ENCODE measurements around the gene NT5C2.

The NT5C2 gene

DNA sequence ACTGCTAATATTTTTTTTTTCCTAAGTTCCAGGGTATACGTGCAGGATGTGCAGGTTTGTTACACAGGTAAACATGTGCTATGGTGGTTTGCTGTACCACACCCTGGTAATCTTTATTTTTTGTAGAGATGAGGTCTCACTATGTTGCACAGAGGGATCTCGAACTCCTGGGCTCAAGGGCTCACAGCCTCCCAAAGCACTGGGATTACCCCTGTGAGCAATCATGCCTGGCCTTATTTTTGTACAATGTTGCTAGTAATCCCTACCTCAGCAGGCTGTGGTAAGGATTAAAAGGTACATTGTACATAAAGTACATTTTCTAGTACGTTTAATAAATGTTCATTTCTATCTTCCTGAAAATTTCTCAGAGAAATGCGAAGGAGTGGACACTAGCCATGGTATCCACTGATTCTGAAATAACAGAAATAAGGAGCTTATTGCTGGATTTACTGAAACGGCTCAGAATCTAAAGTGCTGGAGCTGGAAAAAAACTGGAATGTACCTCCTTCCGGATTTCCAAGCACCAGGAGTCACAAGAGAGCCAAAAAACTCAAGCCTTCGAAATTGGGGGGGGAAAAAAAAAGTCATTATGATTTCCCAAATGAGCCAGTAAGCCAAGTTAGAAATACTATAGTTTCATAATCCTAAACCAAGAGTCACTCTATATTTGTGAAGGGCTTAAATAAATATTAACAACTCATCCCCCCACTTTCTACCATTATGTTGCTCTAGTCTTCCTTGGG, 69.6 kb downstream of the NT5C2 start:
- DNase-seq (ENCODE audit: low read depth): no peak

DNA sequence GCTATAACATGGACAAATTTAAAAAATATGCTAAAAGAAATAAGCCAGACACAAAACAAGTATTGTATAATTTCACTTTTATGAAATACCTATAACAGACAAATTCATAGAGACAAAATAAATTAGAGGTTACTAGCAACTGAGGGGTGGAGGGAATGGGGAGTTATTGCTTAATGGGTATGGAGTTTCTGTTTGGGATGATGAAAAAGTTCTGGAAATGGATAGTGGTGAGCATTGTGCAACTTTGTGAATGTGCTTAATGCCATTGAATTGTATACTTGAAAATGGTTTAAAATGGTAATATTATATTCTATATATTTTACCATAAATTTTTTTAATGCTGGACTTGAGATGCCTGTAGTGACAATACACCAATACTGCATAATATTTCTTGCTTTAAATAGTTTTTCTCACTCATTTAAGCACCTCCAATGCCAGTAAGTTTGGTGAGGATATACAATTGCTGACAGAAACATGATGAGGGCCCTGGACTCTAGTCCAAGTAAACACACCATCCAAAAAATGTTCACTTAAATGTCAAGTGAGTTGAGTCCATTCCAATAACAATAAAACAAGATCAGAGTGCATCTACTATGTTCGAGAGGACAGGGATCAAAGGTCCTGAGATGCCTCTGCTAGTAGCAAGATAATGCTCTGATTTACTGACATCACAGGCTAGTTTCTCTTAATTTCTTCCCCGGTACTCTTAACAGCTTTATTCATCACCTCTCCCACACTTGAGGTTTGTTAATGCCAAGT, 71.9 kb downstream of the NT5C2 start:
- DNase-seq (ENCODE audit: low read depth): no peak

DNA sequence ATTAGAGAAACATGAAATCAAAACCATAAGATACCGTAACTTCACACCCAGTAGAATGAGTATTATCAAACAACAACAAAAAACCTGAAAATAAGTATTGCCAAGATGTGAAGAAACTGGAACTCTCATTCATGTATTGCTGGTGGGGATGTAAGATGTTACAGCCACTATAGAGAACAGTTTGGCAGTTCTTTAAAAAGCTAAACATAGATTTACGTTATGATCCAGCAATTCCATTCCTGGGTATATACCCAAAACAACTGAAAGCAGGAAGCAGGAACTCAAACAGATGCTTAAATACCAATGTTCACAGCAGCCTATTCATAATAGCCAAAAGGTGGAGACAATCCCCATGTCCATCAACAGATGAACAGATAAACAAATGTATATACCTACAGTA, 72.5 kb downstream of the NT5C2 start:
- no peak for DNase-seq (ENCODE audit: low read depth)

DNA sequence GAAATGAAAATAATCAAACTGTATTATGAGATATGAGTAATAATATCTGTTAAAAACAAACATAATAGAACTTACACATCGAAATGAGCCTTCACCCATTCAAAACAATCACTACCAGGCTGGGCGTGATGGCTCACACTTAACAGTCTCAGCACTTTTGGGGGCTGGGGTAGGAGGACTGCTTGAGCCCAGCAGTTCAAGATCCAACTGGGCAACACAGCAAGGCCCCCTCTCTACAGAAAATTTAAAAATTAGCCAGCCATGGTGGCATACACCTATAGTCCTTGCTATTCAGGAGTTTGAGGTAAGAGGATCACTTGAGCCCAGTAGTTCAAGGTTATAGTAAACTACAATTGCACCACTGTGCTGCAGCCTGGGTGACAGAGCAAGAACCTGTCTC, 75.8 kb downstream of the NT5C2 start:
- no peak for DNase-seq (ENCODE audit: low read depth)

DNA sequence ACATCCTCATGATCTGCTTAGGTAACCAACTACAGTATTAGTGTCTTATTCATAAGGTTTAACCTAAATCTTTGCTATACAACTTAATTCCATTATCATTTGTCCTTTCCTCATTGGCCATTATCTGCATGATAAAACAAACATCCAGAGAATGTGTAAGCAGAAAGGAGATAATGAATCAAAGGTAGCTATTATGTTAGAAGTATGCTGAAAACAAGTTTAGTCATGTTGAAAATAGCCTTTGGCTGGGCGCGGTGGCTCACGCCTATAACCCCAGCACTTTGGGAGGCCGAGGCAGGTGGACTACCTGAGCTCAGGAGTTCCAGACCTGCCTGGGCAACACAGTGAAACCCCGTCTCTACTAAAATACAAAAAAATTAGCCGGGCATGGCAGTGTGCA, 78.2 kb downstream of the NT5C2 start:
- no peak for DNase-seq (ENCODE audit: low read depth)

DNA sequence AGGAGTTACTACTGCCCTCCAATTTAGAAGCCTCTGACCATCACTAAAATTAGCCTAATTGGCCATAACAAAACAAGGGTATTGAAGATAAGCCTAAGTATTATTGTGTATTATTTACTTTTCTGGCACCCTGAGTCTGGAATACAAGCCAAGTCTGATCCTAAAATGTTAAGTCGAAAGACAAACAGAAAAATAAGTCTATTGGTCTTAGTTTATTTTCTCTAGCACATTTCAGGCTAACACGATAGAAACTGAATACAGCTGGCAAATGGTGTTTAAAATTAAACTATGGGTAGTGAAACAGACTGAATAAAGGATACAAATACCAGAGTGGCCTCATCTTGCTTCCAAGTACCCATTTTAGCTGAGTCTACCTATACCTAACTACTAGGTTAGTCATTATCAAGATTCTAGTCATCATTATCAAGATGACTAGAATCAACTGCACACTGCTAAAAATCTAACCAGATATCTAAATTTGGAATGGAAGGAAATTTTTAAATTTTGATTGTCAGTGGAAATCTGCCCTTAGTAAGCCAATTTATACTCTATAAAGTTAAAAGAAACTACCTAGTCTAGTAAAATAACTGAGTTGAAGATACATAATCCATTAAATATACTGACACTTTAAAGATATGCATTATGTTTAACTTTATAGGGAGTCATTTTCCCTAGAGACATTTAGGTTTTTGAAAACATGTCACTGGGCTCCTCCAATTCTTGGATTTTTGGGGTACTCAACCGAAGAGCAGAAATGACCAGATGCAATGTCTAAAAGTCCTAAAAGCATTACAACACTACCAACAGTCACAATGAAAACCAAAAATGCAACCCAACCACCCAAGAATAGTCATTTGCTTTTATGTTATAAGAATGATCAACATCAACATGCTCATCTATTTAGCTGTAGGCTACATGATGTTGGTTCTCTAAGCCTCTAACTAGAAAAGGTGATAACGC, 80.9 kb downstream of the NT5C2 start:
- no peak for DNase-seq (ENCODE audit: low read depth)

DNA sequence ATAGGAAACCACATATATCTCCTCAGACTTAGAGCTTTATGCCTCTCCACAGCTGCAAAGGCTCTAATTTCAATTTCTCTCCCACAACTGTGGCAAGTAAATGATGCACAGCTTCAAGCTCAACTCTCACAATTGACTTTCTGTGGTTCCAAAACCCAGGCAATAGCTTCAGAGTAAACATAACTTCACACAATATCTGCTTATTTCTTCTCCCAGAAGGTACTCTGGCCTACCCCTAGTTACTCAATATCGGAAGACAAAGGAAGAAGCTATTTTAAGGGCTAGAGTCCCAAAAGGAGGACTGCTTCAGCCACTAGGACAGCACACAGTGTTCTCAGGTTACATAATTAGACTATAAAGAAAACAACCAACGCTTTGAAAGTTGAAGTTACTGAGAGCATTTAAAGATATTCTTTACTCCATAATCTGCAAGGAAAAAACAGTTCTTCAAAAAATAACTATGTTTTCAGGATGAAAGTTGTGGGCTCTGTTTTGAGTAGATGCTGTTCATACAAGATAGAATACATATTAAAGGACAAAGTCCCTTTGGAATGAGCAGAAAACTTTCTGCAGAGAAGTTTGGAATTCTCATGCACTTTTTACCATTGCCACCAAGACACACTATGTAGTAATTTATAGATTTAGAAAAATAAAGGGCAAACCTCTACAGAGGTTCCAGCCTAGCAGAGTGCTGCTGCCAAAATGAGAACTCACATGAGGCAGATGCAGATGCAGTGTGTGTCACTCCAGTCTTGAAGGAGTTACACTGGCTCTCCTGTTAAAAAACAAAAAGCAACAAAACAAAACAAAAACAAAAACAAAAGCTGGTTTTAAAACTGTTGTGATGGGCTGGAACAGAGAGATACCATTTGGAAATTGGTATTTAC, 81.8 kb downstream of the NT5C2 start:
- no peak for DNase-seq (ENCODE audit: low read depth)

DNA sequence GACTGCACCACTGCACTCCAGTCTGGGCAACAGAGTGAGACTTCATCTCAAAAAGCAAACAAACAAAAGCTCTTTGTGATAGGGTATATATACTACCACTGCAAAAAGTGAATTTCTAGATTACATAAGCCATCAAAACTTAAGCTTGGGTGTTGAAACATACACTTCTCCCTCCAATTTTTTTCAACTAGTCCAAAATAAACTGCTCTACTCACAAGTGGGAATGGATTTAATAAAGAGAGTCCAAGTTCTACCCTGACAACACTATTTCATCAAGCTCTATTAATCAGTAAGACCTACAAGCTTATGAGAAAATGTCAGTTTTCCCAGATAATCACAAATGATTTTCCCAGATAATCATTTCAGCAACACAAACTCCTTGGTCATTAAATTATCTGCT, 82.7 kb downstream of the NT5C2 start:
- DNase-seq (ENCODE audit: low read depth): no peak

DNA sequence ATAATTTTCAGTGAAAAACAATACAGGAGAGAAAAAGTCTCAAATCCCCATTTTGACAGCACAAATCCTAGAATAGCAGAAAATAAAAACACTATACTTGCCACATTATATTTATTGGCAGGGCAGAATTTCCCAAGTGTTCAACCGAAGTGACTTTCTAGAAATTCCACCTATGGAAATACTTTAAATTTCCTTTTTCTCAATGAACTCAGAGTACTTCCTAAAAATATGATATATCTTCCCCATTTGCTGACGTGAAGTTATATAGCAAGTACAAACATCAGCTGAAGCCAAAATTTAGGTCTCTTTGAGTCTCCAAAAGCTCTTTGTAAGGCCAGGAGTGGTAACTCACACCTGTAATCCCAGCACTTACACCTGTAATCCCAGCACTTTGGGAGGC, 83.3 kb downstream of the NT5C2 start:
- no peak for DNase-seq (ENCODE audit: low read depth)

DNA sequence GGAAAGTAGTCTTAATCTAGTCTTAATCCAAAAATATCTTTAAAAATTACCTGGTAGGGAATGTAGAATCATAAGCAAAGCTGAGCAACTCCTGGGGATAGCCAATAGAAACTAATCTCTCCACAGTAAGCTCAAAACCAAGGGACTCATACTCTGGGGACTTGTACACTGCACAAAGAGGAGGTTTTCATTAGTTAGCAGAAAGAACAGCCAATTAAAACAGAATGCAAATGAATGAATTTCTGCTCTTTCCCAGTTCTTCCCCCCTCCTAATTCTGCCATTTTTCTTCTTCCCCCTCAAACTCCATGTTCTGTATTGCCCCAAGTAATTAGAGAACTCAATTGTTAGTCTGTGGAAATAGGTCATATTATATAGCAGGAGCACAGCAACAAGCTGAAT, 86.5 kb downstream of the NT5C2 start:
- DNase-seq (ENCODE audit: low read depth): no peak

DNA sequence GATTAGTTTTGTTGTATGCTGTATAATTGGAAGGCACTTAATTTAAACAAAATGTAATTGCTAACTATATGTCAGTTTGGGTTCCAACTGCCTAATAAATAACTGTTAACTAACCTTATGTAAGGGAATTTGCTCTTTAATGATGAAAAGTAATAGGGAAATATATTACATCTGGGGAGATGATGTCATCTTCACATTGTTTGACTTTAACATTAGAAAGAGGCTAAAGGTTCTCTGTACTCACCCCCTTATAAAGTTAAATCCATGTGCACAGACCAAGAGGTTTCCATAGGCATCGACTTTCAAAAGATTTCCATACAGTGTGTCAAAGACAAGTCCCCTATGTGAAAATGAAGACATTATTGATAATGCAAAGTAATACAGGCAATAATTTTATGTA, 87.6 kb downstream of the NT5C2 start:
- no peak for DNase-seq (ENCODE audit: low read depth)

DNA sequence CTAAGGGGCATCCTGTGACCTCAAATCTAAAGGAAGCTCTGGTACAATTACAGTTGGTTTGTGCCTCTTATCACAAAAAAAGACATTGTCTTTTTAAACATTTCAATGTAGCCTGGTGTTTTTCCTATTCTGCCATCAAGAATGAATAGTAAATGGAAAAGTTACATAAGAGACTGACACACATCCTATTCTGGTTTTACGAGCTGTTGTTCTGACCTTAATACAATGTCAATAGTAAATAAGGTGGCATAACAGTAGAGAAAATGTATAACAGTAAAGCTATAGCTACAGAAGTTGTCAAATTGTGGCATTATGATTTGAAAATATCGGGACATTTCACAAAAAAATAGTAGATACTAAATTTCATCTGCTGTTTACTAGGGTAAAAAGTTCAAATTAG, 88.4 kb downstream of the NT5C2 start:
- no peak for DNase-seq (ENCODE audit: low read depth)

DNA sequence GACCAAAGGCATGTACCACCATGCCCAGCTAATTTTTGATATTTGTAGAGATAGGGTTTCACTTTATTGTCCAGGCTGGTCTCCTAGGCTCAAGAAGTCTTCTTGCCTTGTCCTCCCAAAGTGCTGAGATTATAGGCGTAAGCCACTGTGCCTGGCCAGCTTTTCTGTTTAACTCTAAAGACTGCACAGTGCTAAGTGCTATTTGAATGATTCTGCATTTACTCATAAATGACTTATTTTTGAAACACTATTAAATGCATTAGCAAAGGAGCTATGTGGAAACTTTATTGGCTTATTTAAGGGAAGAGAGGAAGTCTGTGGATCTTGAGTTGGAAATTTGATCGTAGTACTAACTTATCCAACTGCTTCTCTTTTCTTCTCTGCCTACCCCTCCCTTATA, 89.1 kb downstream of the NT5C2 start:
- no peak for DNase-seq (ENCODE audit: low read depth)

DNA sequence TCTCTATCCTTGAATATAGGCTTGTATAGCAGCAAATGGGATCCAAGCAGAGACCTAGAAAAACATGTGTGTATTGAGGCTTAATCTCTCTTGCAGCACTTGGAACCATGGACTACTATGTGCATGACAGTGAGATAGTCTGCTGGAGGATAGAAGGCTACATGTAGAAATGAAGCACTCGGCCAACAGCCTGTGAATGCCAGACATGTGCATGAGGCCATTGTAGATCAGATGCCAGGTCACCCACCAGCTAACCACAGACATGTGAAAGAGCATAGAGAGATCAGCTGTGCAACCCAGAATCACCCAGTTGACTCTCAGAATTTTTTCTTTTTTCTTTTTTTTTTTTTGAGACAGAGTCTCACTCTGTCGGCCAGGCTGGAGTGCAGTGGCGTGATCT, 90.9 kb downstream of the NT5C2 start:
- DNase-seq (ENCODE audit: low read depth): no peak

DNA sequence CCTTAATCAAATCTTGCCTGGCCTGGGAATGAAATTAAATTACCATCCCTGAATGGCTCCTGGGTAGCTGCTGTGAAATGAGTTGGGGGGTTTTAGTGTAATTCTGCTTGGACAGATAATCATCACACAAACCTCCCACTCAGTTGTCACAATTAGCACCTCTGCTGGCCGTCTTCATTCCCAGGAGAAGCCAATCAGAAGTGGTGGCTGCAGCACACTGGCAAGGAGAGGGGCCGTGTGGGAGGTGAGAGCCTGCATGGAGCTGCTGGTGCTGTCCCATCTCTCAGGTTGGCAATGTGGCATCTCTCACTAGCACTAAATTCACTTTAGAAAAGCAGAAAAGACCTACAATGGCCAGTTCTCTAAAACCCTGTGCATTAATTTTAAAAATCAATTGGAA, 92.5 kb downstream of the NT5C2 start:
- no peak for DNase-seq (ENCODE audit: low read depth)

DNA sequence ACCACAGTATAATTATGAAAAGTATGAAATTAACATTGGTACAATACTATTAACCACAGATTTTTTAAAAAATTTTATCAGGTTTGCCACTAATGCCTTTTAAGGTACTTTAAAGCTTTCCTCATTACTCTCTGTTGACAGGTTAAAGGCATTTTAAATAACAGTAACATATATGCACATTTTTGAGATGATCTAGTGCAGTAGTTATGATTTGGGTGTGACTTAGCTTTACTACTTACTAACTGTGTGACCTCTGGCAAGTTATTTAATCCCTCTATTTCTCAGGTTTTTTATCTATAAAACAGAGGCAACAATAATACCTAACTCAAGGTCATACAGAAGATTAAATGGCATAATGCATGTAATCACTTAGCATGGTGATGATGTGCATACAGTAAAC, 94.8 kb downstream of the NT5C2 start:
- no peak for DNase-seq (ENCODE audit: low read depth)

DNA sequence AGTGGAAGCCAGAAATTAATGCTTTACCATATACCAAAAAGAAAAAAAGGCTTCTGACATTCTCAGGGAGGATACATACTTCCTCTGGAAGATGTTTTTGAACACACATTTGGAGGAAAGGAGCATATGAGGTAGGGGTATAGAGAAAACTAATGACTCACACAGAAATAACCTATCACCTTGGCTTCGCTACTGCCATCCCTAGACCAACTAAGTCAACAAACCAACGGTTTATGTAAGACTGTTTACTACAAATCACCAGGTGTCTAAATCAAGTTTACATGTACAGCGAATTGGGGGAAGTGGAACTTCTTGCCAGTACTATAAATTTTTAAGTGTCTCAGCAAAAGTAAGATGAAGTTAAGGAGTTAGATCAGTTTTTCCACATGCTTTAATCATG, 96.9 kb downstream of the NT5C2 start:
- no peak for DNase-seq (ENCODE audit: low read depth)

DNA sequence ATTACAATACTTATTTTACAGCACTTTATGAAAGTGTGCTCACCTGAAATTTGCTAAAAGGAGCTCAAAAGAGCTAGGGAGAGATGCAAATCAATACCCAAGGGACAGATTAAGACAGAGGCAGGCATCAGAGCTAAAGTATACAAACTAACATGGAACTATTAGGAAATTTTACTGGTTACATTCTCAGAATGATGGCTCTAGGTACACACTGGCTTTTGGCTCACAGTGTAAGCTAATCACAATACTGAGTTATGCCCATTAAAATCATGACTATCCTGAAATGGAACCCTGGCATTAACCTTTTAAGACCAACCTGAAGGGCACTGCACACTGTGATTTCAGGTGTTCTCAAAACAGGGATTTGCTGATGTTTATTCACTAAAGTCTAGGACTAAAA, 98.1 kb downstream of the NT5C2 start:
- DNase-seq (ENCODE audit: low read depth): no peak

DNA sequence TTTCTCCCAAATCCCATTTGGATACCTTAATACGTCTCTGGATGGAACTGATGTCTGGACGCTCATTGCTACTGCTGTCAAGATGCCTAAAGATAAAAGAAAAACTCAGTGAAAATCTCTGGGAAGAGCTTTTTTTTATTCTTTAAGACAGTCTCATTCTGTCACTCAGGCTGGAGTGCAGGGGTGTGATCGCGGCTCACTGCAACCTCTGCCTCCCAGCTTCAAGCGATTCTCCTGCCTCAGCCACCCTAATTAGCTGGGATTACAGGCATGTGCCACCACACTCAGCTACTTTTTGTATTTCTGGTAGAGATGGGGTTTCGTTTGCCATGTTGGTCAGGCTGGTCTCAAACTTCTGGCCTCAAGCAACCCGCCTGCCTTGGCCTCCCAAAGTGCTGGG, 102.2 kb downstream of the NT5C2 start:
- no peak for DNase-seq (ENCODE audit: low read depth)

DNA sequence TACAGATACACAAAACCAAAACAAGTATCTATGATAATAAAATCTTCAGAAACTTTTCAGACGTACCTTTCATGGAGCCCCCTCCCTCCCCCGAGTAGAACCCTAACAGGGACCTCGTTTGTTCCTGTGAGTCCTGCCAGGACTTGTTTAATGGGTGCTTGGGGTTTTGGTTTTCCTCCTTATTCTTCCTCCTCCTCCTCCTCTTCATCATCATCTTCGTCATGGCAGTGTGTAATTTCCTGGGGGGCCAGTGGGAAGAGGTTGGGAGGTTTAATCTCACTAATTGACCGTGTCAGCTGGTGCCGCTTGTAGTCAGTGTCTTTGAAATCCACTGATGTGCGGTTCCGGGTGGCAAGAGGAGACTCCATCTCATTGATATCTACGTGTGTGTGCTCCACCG, 103.6 kb downstream of the NT5C2 start:
- DNase-seq (ENCODE audit: low read depth): no peak

DNA sequence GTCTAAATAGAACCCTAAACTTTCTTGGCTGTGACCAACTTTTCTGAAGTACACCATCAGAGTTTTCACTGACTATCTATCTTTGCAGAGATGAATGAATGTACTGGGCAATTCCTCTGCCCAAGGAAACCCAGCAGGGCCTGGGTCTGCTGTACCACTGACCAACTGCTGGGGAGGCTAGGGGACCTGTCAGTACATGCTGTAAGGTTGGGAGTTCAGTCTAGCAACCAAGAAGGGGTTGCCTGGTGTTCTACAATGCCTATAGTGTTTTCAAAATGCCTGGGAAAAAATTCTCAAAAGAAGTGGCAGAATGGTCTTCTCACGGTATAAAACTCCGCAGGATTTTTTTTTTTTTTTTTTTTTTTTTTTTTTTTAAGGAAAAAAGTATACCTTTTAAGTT, 106.3 kb downstream of the NT5C2 start:
- DNase-seq (ENCODE audit: low read depth): no peak

DNA sequence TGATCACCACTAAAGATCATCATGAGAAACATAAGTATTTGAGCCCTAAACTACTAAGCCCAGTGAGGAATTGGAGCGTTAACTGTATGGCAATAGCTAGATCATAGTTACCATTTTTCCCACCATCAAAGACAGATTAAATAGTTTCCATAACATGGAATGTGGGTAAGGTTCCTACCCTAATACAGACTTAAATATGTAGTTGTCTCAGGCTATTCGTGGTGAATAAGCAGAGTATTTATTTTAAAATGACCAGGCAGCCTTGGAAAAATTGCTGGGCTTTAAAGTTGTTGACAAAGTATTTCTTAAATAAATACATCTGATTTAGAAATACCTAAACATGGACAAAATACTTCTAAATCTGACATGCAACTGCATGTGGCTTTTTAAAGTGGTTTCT, 106.8 kb downstream of the NT5C2 start:
- no peak for DNase-seq (ENCODE audit: low read depth)

All from HS-5 (cell line).